Endothelial cell of umbilical vein (primary cell): ENCODE measurements around the gene SCGB3A1. TPM values are rescaled to one million over a fixed set of nuclear protein-coding genes. Genes with fewer than 3 reads are reported as not detected.

Experiments used
- BruUV-seq: library from RNA; stranded (reverse); fragments of 400-500 nt; replicated peaks from 2 replicates; lab custom pipeline; 2021; lab: Mats Ljungman, UMichigan
- CTCF ChIA-PET: fragments of 300-600, 350-600 bp; sonication (Branson Sonifier 250); formaldehyde crosslinking; loops from one replicate; lab custom pipeline; 2021; ENCODE audit warnings: antibody characterized with exemption, inconsistent platforms; lab: Charles Lee
- POLR2A ChIA-PET: fragments of 300-600, 350-600 bp; sonication (Branson Sonifier 250); formaldehyde crosslinking; loops from one replicate; lab custom pipeline; 2021; ENCODE audit warnings: antibody characterized with exemption, inconsistent platforms; lab: Charles Lee
- DNase-seq: peaks from one replicate; pipeline ENCODE4 v3.0.0-alpha.2; 2011; ENCODE audit warnings: low read depth, low spot score
- FAIRE-seq: peaks from 2 replicates; lab custom pipeline; 2011; peaks lifted over from hg19 to GRCh38; lab: Jason Lieb, UNC
- H2AFZ ChIP-seq: 2 replicates; pipeline ENCODE4 v1.6.0; 2012; ENCODE audit warnings: low read depth, low read length, control low read depth, inconsistent platforms
- H3K27ac ChIP-seq: 2 replicates; pipeline ENCODE4 v1.5.1; 2011; ENCODE audit warnings: low read depth, mild to moderate bottlenecking, control low read depth, low read length, moderate library complexity; ENCODE audit not compliant: insufficient read depth
- H3K27me3 ChIP-seq, 2 experiments: 2 replicates each; pipeline versions ENCODE4 v1.6.0 to v1.6.1; 2011; ENCODE audit warnings: low read length in 2 of 2, mixed read lengths in 1 of 2; ENCODE audit not compliant: control insufficient read depth in 2 of 2, insufficient read depth in 2 of 2
- H3K36me3 ChIP-seq, 2 experiments: 2 replicates in 1 of 2; 3 replicates in 1 of 2; pipeline ENCODE4 v1.5.1; 2011; ENCODE audit warnings: low read length in 2 of 2, mild to moderate bottlenecking in 1 of 2, moderate library complexity in 1 of 2; ENCODE audit not compliant: control insufficient read depth in 2 of 2, insufficient read depth in 2 of 2; ENCODE audit errors: extremely low read depth in 1 of 2
- H3K4me1 ChIP-seq: 3 replicates; pipeline ENCODE4 v1.5.1; 2011; ENCODE audit warnings: mild to moderate bottlenecking, low read length; ENCODE audit not compliant: control insufficient read depth, insufficient read depth; ENCODE audit errors: extremely low read depth
- H3K4me2 ChIP-seq: 2 replicates; pipeline ENCODE4 v1.6.1; 2011; ENCODE audit warnings: low read length, control low read depth, mixed read lengths; ENCODE audit not compliant: insufficient read depth
- H3K4me3 ChIP-seq, 3 experiments: fragments of 200-600 bp in 1 of 3; sonication (generic), shearing (Covaris generic) in 1 of 3; replicated peaks in 1 of 3; 2 replicates each; pipeline ENCODE4 v1.5.1; 2011 to 2016; ENCODE audit warnings: control low read depth in 3 of 3, low read length in 3 of 3, mild to moderate bottlenecking in 2 of 3, inconsistent platforms in 1 of 3, low read depth in 1 of 3, moderate library complexity in 1 of 3; ENCODE audit not compliant: insufficient read depth in 1 of 3
- H3K79me2 ChIP-seq: 2 replicates; pipeline ENCODE4 v1.6.0; 2012; ENCODE audit warnings: low read length, inconsistent platforms; ENCODE audit not compliant: control insufficient read depth, insufficient read depth
- H3K9ac ChIP-seq: replicated peaks from 2 replicates; pipeline ENCODE3; 2011; ENCODE audit warnings: low read length, control low read depth; ENCODE audit not compliant: insufficient read depth; ENCODE audit errors: extremely low read depth
- H3K9me1 ChIP-seq: replicated peaks from 3 replicates; pipeline ENCODE4 v1.6.0; 2011; ENCODE audit warnings: mild to moderate bottlenecking, low read length; ENCODE audit not compliant: control insufficient read depth, insufficient read depth; ENCODE audit errors: extremely low read depth
- H3K9me3 ChIP-seq: replicated peaks from 2 replicates; pipeline ENCODE4 v1.5.1; 2012; ENCODE audit warnings: low read length, inconsistent platforms; ENCODE audit not compliant: control insufficient read depth, insufficient read depth
- H4K20me1 ChIP-seq: replicated peaks from 2 replicates; pipeline ENCODE3; 2011; ENCODE audit warnings: mild to moderate bottlenecking, low read length; ENCODE audit not compliant: control insufficient read depth, insufficient read depth; ENCODE audit errors: extremely low read depth
- EZH2 ChIP-seq: IDR thresholded peaks from 2 replicates; pipeline ENCODE4 v1.6.1; 2012; ENCODE audit warnings: borderline replicate concordance, low read depth, mild to moderate bottlenecking, moderate library complexity, low read length, inconsistent platforms; ENCODE audit not compliant: severe bottlenecking
- MYC ChIP-seq: IDR thresholded peaks from one replicate; pipeline ENCODE4 v1.6.1; 2011; ENCODE audit warnings: mild to moderate bottlenecking, low read depth, low read length
- POLR2A ChIP-seq: IDR thresholded peaks from 2 replicates; pipeline ENCODE4 v1.6.1; 2012; ENCODE audit warnings: low read depth, mild to moderate bottlenecking, control low read depth, low read length
- POLR2AphosphoS5 ChIP-seq: IDR thresholded peaks from 2 replicates; pipeline ENCODE4 v1.6.1; 2012; ENCODE audit warnings: low read depth, mild to moderate bottlenecking, control low read depth, low read length, moderate library complexity; ENCODE audit not compliant: insufficient read depth
- dilution Hi-C: fragments of 300-500 bp; cut with MboI; formaldehyde crosslinking; loops from one replicate; pipeline ENCODE4 v1.15.0; 2019; ENCODE audit warnings: low sequenced_read_pairs; ENCODE audit not compliant: extremely low pct_ligation_motif_present
- intact Hi-C: fragments of 100-400 bp; cut with micrococcal nuclease; formaldehyde crosslinking; loops from one replicate; pipeline ENCODE4 v1.10.0; 2022
- polyA plus RNA-seq, 4 experiments: library from polyadenylated mRNA; depleted of rRNA in 3 of 4; stranded (reverse) in 3 of 4; unstranded in 1 of 4; fragments of >200 nt; gene quantifications; 2 replicates each; pipeline versions ENCODE4 v1.2.1 to v1.2.3, GENCODE V29; 2011 to 2012; ENCODE audit warnings: missing spikeins in 1 of 4
- total RNA-seq: library from RNA; stranded (reverse); gene quantifications from 2 replicates; pipeline ENCODE4 v1.2.3, GENCODE V29; 2021
- TF ChIP-seq, protein P1 (sequence below), 2 donors: IDR thresholded peaks; 1 replicate in 1 of 2; 2 replicates in 1 of 2; pipeline ENCODE4 v1.5.1; 2011; ENCODE audit warnings: low read length in 2 of 2, mild to moderate bottlenecking in 2 of 2, moderate library complexity in 2 of 2, control low read depth in 1 of 2, inconsistent platforms in 1 of 2, low read depth in 1 of 2; ENCODE audit not compliant: insufficient read depth in 1 of 2; ENCODE audit errors: extremely low read depth in 1 of 2

Gene SCGB3A1
- total and polyA plus RNA-seq, 2 donors (not counting 3 experiments of a cell fraction or from before 2014, with no cell fraction given), result 0.73 TPM; not detected in 1

DNA sequence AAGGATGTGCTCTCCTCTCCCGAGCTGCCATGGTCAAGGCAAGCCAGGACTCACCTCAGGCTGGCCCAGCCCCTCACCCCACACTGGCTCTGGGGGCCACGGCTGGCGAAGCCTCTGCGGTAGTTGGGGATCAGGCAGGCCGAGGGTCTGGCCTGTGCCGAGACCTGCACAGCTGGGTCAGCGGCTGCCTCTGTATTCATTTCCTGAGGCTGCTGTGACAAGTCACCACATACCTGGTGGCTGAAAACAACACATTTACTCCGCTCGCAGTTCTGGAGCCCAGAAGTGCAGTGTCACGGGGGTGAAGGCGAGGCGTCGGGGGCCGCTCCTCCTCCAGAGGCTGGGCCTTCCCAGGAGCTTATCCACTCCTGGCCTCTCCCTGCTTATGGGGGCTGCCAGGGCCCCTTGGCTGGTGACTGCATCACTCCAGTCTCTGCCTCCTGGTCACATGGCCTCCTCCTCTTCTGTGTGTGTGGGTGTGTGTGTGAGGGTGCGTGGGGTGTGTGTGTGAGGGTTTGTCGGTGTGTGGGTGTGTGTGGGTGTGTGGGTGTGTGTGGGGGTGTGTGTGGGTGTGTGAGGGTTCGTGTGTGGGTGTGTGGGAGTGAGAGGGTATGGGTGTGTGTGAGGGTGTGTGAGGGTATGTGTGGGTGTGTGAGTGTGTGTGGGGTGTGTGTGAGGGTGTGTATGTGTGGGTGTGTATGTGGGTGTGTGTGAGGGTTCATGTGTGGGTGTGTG, 3.2 kb upstream of the SCGB3A1 start:
- H4K20me1 ChIP-seq, result no peaks in the 10 kb centered on the region
- H3K27ac ChIP-seq, result no peak overlapping the region
- H3K9me3 ChIP-seq, result no peaks in the 10 kb centered on the region
- no peaks in the 10 kb centered on the region for H3K36me3 ChIP-seq
- CTCF ChIA-PET, result interaction anchor here (2.3 kb wide), 1 partner anchor 11 kb away, joined by 7 read pairs; no protein-coding TSS in a partner anchor
- dilution Hi-C loops, result no loop called here
- H3K27me3 ChIP-seq, result peaks cover 15 to 31% of the 10 kb centered on the region in 2 experiments
- no peak overlapping the region for H3K4me3 ChIP-seq
- no peaks in the 10 kb centered on the region for H3K4me1 ChIP-seq
- no peak for DNase-seq
- intact Hi-C loops, result no loop called here
- no TSS peak for BruUV-seq
- H2AFZ ChIP-seq, result no peak overlapping the region
- no peaks in the 10 kb centered on the region for H3K79me2 ChIP-seq
- no peak overlapping the region for H3K4me2 ChIP-seq
- POLR2A ChIA-PET, result no interaction called here
- TF ChIP-seq, protein P1, sequence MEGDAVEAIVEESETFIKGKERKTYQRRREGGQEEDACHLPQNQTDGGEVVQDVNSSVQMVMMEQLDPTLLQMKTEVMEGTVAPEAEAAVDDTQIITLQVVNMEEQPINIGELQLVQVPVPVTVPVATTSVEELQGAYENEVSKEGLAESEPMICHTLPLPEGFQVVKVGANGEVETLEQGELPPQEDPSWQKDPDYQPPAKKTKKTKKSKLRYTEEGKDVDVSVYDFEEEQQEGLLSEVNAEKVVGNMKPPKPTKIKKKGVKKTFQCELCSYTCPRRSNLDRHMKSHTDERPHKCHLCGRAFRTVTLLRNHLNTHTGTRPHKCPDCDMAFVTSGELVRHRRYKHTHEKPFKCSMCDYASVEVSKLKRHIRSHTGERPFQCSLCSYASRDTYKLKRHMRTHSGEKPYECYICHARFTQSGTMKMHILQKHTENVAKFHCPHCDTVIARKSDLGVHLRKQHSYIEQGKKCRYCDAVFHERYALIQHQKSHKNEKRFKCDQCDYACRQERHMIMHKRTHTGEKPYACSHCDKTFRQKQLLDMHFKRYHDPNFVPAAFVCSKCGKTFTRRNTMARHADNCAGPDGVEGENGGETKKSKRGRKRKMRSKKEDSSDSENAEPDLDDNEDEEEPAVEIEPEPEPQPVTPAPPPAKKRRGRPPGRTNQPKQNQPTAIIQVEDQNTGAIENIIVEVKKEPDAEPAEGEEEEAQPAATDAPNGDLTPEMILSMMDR (IDR thresholded peaks at IDR 0.05; ENCODE audit: extremely low read depth in 1 of 2, insufficient read depth in 1 of 2, low read depth in 1 of 2, low read length in 2 of 2), result no peak
- TF ChIP-seq POLR2AphosphoS5 (no peak), MYC (no peak), EZH2 (no peak), POLR2A (no peak)
- H3K9ac ChIP-seq, result no peak overlapping the region
- FAIRE-seq, result no peak
- no peaks in the 10 kb centered on the region for H3K9me1 ChIP-seq
